Stomach (tissue), 9 donors: Measurements from ENCODE around the gene HOXD4. TPM values are rescaled to one million over a fixed set of nuclear protein-coding genes. Genes with fewer than 3 reads are reported as not detected.

ENCODE experiments used
- DNase-seq, 2 donors: peaks; one replicate each; pipeline versions ENCODE4 v3.0.0 to v3.0.0-alpha.2; 2013 to 2019
- H3K27ac ChIP-seq, 5 donors: fragments of 200-600 bp in 4 of 5; sonication (generic) in 4 of 5; one replicate each; pipeline ENCODE4 v1.5.1; 2013 to 2019; ENCODE audit warnings: mild to moderate bottlenecking in 1 of 5, moderate library complexity in 1 of 5
- H3K27me3 ChIP-seq, 3 donors: fragments of 200-600 bp; sonication (generic); one replicate each; pipeline ENCODE4 v1.5.1; 2017 to 2019; ENCODE audit warnings: mixed run types in 1 of 3
- H3K36me3 ChIP-seq, 4 donors: fragments of 200-600 bp; sonication (generic); 1 replicate in 3 of 4; 2 replicates in 1 of 4; pipeline ENCODE4 v1.5.1; 2016 to 2019
- H3K4me1 ChIP-seq, 4 donors: fragments of 200-600 bp; sonication (generic); one replicate each; pipeline ENCODE4 v1.5.1; 2016 to 2019
- H3K4me3 ChIP-seq, 4 donors: fragments of 200-600 bp; sonication (generic) in 3 of 4; one replicate each; pipeline ENCODE4 v1.5.1; 2016 to 2019; ENCODE audit warnings: mild to moderate bottlenecking in 1 of 4
- H3K9me3 ChIP-seq, 4 donors: fragments of 200-600 bp; sonication (generic); one replicate each; pipeline ENCODE4 v1.5.1; 2016 to 2019
- CTCF ChIP-seq, 7 experiments: fragments of 450-650 bp in 4 of 7; fragments of 200-600 bp in 3 of 7; sonication (generic) in 3 of 7; IDR thresholded peaks; one replicate each; pipeline ENCODE4 v1.5.1; 2016 to 2019; ENCODE audit warnings: antibody characterized with exemption in 7 of 7, control low read depth in 2 of 7, mild to moderate bottlenecking in 1 of 7
- EP300 ChIP-seq: sonication (generic); formaldehyde crosslinking; IDR thresholded peaks from one replicate; pipeline ENCODE4 v1.6.1; 2017; ENCODE audit warnings: antibody characterized with exemption
- POLR2A ChIP-seq, 4 donors: fragments of 450-650 bp; IDR thresholded peaks; one replicate each; pipeline ENCODE4 v1.6.1; 2016; ENCODE audit warnings: antibody characterized with exemption in 4 of 4, control low read depth in 2 of 4, mild to moderate bottlenecking in 1 of 4, moderate library complexity in 1 of 4
- POLR2AphosphoS5 ChIP-seq, 3 donors: sonication (generic); formaldehyde crosslinking; IDR thresholded peaks; one replicate each; pipeline ENCODE4 v1.6.1; 2016; ENCODE audit warnings: antibody characterized with exemption in 3 of 3
- WGBS, 5 donors: extraction: QIAGEN DNeasy Blood & Tissue Kit in 3 of 5; methylation state at CpG; one replicate each; pipeline versions ENCODE4 v1.1.5 to v1.1.7; 2013 to 2018; 5-methylcytosine and 5-hydroxymethylcytosine counted together
- intact Hi-C: fragments of 100-400 bp; cut with DNase I; formaldehyde crosslinking; loops from one replicate; pipeline ENCODE4 v1.15.1; 2023; ENCODE audit warnings: low total_unique reads
- polyA plus RNA-seq, 3 donors: library from polyadenylated mRNA; stranded (reverse); fragments of 200-250 nt; gene quantifications; one replicate each; pipeline ENCODE4 v1.2.3, GENCODE V29; 2013
- total RNA-seq, 5 donors: library from RNA; depleted of rRNA; stranded (reverse); fragments of >200 nt; gene quantifications; one replicate each; pipeline versions ENCODE4 v1.1.0 to v1.2.3, GENCODE V29; 2014 to 2016
- donor health status: healthy with polysubstance abuse.
- donor health status: Bipolar disorder and iron deficiency.
- donor health status: healthy.

Gene HOXD4
- total and polyA plus RNA-seq, 8 donors: 0.25 to 9.6 (median 1.6) TPM; not detected in 4

- WGBS, 5 donors: 4 to 12% (median 6%) methylated on average over 47 to 98 of the region's 98 CpGs
- Histone ChIP-seq H3K4me1 (peaks cover 26 to 32% (median 29%) of the 10 kb centered on the region in 4 donors), H3K27me3 (peaks cover 14 to 100% (median 85%) of the 10 kb centered on the region in 3 donors), H3K4me3 (peak overlapping the region; percentile 53 to 73 (median 61)), H3K9me3 (peaks cover 0 to 5% (median 0%) of the 10 kb centered on the region in 4 donors), H3K27ac (peak overlapping the region in 3 of 5 donors; percentile 20 to 66 (median 39)), H3K36me3 (no peaks in the 10 kb centered on the region)
- DNase-seq: peak in 1 of 2 donors; percentile 46
- TF ChIP-seq POLR2AphosphoS5 (IDR thresholded peaks at IDR 0.05) (no peak), POLR2A (IDR thresholded peaks at IDR 0.05) (no peak), EP300 (no peak), CTCF (IDR thresholded peaks at IDR 0.05) (no peak)
- intact Hi-C loops: no loop called here
Measured at GRCh38 chr2:176188774-176189680, 37.7 kb downstream of the HOXD4 start.

GRCh38 chr2:176189681-176190641, 38.6 kb downstream of the HOXD4 start:
- TF ChIP-seq CTCF (IDR thresholded peaks at IDR 0.05) (no peak), EP300 (no peak), POLR2AphosphoS5 (IDR thresholded peaks at IDR 0.05) (no peak), POLR2A (IDR thresholded peaks at IDR 0.05) (no peak)
- DNase-seq: no peak
- H3K4me1 ChIP-seq: peaks cover 26 to 32% (median 29%) of the 10 kb centered on the region in 4 donors
- H3K9me3 ChIP-seq: peaks cover 0 to 5% (median 0%) of the 10 kb centered on the region in 4 donors
- no peak overlapping the region for H3K27ac ChIP-seq
- H3K36me3 ChIP-seq: no peaks in the 10 kb centered on the region
- intact Hi-C loops: no loop called here
- 6 to 14% (median 9%) methylated on average over 28 of the region's 28 CpGs for WGBS, 5 donors
- H3K4me3 ChIP-seq: peak overlapping the region; percentile 53 to 73 (median 61)
- peaks cover 14 to 100% (median 83%) of the 10 kb centered on the region in 3 donors for H3K27me3 ChIP-seq

- WGBS, 5 donors: 7 to 13% (median 9%) methylated on average over 1 of the region's 1 CpG
- DNase-seq: no peak
- Histone ChIP-seq H3K9me3 (peaks cover 0 to 5% (median 0%) of the 10 kb centered on the region in 4 donors), H3K4me3 (no peak overlapping the region), H3K4me1 (peaks cover 26 to 31% (median 29%) of the 10 kb centered on the region in 4 donors), H3K27me3 (peaks cover 14 to 94% (median 66%) of the 10 kb centered on the region in 3 donors), H3K27ac (no peak overlapping the region), H3K36me3 (no peaks in the 10 kb centered on the region)
- no peak for TF ChIP-seq POLR2AphosphoS5 (IDR thresholded peaks at IDR 0.05)
- TF ChIP-seq POLR2A (IDR thresholded peaks at IDR 0.05): no peak
- TF ChIP-seq CTCF (IDR thresholded peaks at IDR 0.05): no peak
- no peak for TF ChIP-seq EP300
- intact Hi-C loops: no loop called here
Measured at GRCh38 chr2:176192351-176192750, 41.0 kb downstream of the HOXD4 start.

- H3K27me3 ChIP-seq: peaks cover 14 to 94% (median 61%) of the 10 kb centered on the region in 3 donors
- TF ChIP-seq CTCF (IDR thresholded peaks at IDR 0.05) (no peak), EP300 (no peak), POLR2A (IDR thresholded peaks at IDR 0.05) (no peak)
- WGBS, 5 donors: 9 to 21% (median 11%) methylated on average over 1 of the region's 1 CpG
Measured at GRCh38 chr2:176193048-176193447, 41.7 kb downstream of the HOXD4 start.

More at GRCh38 chr2:176193048-176193447, 41.7 kb downstream of the HOXD4 start:
- intact Hi-C loops: no loop called here
- peaks cover 0 to 5% (median 0%) of the 10 kb centered on the region in 4 donors for H3K9me3 ChIP-seq
- DNase-seq: no peak
- H3K4me3 ChIP-seq: no peak overlapping the region
- no peak overlapping the region for H3K27ac ChIP-seq
- no peaks in the 10 kb centered on the region for H3K36me3 ChIP-seq
- H3K4me1 ChIP-seq: peaks cover 20 to 24% (median 23%) of the 10 kb centered on the region in 4 donors
